Thyroid gland (tissue), 4 donors: Measurements from ENCODE around the gene NOPCHAP1. TPM values are rescaled to one million over a fixed set of nuclear protein-coding genes. Genes with fewer than 3 reads are reported as not detected.
"Not testable (repeated sequence)": the region's sequence is repeated elsewhere in the genome, so short reads cannot be mapped to it uniquely, and the experiment has no call there.

Experiments
- DNase-seq, 2 donors: peaks; one replicate each; pipeline ENCODE4 v3.0.0-alpha.2; 2019
- H3K27ac ChIP-seq, 3 donors: fragments of 200-600 bp; sonication (generic); 1 replicate in 2 of 3; 2 replicates in 1 of 3; pipeline ENCODE4 v1.5.1; 2016 to 2019; ENCODE audit warnings: mild to moderate bottlenecking in 1 of 3, moderate library complexity in 1 of 3
- H3K27me3 ChIP-seq: fragments of 200-600 bp; sonication (generic); one replicate; pipeline ENCODE4 v1.5.1; 2019
- H3K36me3 ChIP-seq, 2 donors: fragments of 200-600 bp; sonication (generic); one replicate each; pipeline ENCODE4 v1.5.1; 2016 to 2019
- H3K4me1 ChIP-seq, 2 donors: fragments of 200-600 bp; sonication (generic); one replicate each; pipeline ENCODE4 v1.5.1; 2017 to 2019
- H3K4me3 ChIP-seq, 3 donors: fragments of 200-600 bp; sonication (generic); replicated peaks in 1 of 3; 1 replicate in 2 of 3; 2 replicates in 1 of 3; pipeline ENCODE4 v1.5.1; 2016; ENCODE audit warnings: mild to moderate bottlenecking in 1 of 3
- H3K9me3 ChIP-seq: fragments of 200-600 bp; sonication (generic); one replicate; pipeline ENCODE4 v1.5.1; 2017
- POLR2A ChIP-seq, 2 donors: fragments of 450-650 bp; IDR thresholded peaks; one replicate each; pipeline ENCODE4 v1.6.1; 2017; ENCODE audit warnings: antibody characterized with exemption in 2 of 2, mild to moderate bottlenecking in 2 of 2, moderate library complexity in 1 of 2
- WGBS, 2 donors: methylation state at CpG; one replicate each; pipeline ENCODE4 v1.1.5; 2017; 5-methylcytosine and 5-hydroxymethylcytosine counted together
- intact Hi-C: fragments of 100-400 bp; cut with DNase I; formaldehyde crosslinking; loops from one replicate; pipeline ENCODE4 v1.15.1; 2023
- total RNA-seq, 4 donors: library from RNA; depleted of rRNA; stranded (reverse); fragments of >200 nt; gene quantifications; one replicate each; pipeline ENCODE4 v1.2.3, GENCODE V29; 2016
- TF ChIP-seq, protein P1 (sequence below), 6 experiments: fragments of 200-600 bp in 3 of 6; fragments of 450-650 bp in 3 of 6; sonication (generic) in 3 of 6; IDR thresholded peaks; one replicate each; pipeline ENCODE4 v1.5.1; 2016 to 2019; ENCODE audit warnings: antibody characterized with exemption in 6 of 6, mild to moderate bottlenecking in 2 of 6, inconsistent platforms in 1 of 6, moderate library complexity in 1 of 6

The NOPCHAP1 gene
- total RNA-seq, 4 donors from 2014 or later, result 6.2 to 13.9 (median 10.6) TPM

DNA sequence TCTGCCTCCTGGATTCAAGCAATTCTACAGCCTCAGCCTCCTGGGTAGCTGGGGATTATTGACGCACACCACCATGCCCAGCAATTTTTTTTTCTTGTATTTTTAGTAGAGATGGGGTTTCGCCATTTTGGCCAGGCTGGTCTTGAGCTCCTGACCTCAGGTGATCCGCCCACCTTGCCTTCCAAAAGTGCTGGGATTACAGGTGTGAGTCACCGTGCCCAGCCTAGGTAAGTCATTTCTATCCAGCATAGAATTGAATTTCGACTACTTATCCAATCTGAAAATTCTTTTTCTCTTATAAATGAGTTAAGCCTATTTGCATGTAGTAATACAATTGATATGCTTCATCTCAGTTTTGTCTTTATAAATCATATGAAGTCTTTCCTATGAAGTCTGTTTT lies 12.9 kb upstream of the NOPCHAP1 start:
- no peak overlapping the region for H3K27ac ChIP-seq
- no peaks in the 10 kb centered on the region for H3K27me3 ChIP-seq
- H3K9me3 ChIP-seq, result no peaks in the 10 kb centered on the region
- H3K4me3 ChIP-seq, result no peak overlapping the region
- 94 to 95% methylated on average over 5 of the region's 5 CpGs for WGBS, 2 donors
- H3K36me3 ChIP-seq, result no peaks in the 10 kb centered on the region
- intact Hi-C loops, result no loop called here
- no peaks in the 10 kb centered on the region for H3K4me1 ChIP-seq
- no peak for TF ChIP-seq POLR2A (IDR thresholded peaks at IDR 0.05)
- TF ChIP-seq, protein P1, sequence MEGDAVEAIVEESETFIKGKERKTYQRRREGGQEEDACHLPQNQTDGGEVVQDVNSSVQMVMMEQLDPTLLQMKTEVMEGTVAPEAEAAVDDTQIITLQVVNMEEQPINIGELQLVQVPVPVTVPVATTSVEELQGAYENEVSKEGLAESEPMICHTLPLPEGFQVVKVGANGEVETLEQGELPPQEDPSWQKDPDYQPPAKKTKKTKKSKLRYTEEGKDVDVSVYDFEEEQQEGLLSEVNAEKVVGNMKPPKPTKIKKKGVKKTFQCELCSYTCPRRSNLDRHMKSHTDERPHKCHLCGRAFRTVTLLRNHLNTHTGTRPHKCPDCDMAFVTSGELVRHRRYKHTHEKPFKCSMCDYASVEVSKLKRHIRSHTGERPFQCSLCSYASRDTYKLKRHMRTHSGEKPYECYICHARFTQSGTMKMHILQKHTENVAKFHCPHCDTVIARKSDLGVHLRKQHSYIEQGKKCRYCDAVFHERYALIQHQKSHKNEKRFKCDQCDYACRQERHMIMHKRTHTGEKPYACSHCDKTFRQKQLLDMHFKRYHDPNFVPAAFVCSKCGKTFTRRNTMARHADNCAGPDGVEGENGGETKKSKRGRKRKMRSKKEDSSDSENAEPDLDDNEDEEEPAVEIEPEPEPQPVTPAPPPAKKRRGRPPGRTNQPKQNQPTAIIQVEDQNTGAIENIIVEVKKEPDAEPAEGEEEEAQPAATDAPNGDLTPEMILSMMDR (IDR thresholded peaks at IDR 0.05), result no peak
- no peak for DNase-seq

DNA sequence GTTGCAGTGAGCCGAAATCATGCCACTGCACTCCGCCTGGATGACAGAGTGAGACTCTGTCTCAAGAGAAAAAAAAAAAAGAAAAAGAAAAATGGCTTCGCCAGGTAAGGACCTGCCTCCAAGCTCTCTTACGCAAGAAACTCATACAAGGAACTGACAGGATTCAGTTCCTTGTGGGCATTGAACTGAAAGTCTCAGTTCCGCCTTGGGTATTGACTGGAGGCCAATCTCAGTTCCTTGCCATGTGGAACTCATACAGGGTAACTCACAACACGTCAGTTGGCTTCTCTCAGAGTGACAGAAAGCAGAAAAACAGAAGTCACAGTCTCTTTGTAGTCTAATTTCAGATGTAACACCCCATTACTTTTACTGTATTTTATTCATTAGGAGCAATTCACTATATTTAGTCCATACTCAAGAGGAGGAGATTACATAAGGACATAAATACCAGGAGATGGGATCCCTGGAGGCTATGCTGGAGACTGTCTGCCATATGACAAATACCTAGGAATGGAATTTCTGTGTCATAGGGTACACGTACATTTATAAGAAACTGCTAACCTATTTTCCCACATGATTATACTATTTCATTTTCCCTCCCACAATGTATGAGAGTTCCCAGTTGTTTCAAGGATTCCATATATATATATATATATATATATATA lies 11.4 kb upstream of the NOPCHAP1 start:
- no peaks in the 10 kb centered on the region for H3K4me1 ChIP-seq
- TF ChIP-seq POLR2A (IDR thresholded peaks at IDR 0.05), result no peak
- TF ChIP-seq, protein P1 (IDR thresholded peaks at IDR 0.05), result no peak
- no peak overlapping the region for H3K4me3 ChIP-seq
- no peaks in the 10 kb centered on the region for H3K27me3 ChIP-seq
- no peaks in the 10 kb centered on the region for H3K9me3 ChIP-seq
- no peak for DNase-seq
- H3K36me3 ChIP-seq, result no peaks in the 10 kb centered on the region
- WGBS, 2 donors, result 87 to 91% methylated on average over 7 of the region's 7 CpGs
- H3K27ac ChIP-seq, result no peak overlapping the region
- intact Hi-C loops, result no loop called here

- TF ChIP-seq POLR2A (IDR thresholded peaks at IDR 0.05), result no peak
- TF ChIP-seq, protein P1 (IDR thresholded peaks at IDR 0.05), result no peak
- H3K36me3 ChIP-seq, result no peaks in the 10 kb centered on the region
- 66 to 73% methylated on average over 4 of the region's 4 CpGs for WGBS, 2 donors
- no peaks in the 10 kb centered on the region for H3K4me1 ChIP-seq
- no peaks in the 10 kb centered on the region for H3K9me3 ChIP-seq
- no peak overlapping the region for H3K4me3 ChIP-seq
- no peak for DNase-seq
- H3K27ac ChIP-seq, result no peak overlapping the region
- intact Hi-C loops, result no loop called here
- H3K27me3 ChIP-seq, result no peaks in the 10 kb centered on the region
These were observed 10.4 kb upstream of the NOPCHAP1 start for GRCh38 chr12:104975587-104976343.

GRCh38 chr12:104976703-104977102 lies 9.4 kb upstream of the NOPCHAP1 start:
- no peak overlapping the region for H3K4me3 ChIP-seq
- no peaks in the 10 kb centered on the region for H3K9me3 ChIP-seq
- no peaks in the 10 kb centered on the region for H3K36me3 ChIP-seq
- TF ChIP-seq, protein P1 (IDR thresholded peaks at IDR 0.05), result peak in 2 of 6 experiments; percentile 13 to 36
- TF ChIP-seq POLR2A (IDR thresholded peaks at IDR 0.05), result no peak
- intact Hi-C loops, result no loop called here
- no peak overlapping the region for H3K27ac ChIP-seq
- H3K27me3 ChIP-seq, result no peaks in the 10 kb centered on the region
- DNase-seq, result peak in 1 of 2 donors; percentile 28
- 66 to 78% methylated on average over 5 to 8 of the region's 8 CpGs for WGBS, 2 donors
- H3K4me1 ChIP-seq, result no peaks in the 10 kb centered on the region

DNA sequence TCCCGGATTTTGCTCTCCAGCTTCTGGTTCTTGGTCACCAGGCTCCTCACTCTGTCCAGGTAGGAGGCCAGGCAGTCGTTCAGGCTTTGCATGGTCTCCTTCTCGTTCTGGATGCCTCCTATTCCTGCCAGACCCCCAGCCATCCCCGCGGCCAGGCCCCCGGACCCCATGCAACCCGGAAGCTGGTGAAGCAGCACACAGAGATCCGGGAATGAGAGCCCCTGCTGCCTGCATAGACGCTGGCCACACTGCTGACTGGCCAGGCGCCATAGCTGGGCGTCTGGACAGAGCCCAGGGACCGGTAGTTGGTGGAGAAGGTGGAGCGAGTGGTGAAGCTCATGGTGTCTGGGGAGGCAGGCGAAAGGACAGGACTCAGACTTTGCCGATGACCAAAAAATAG lies 8.4 kb upstream of the NOPCHAP1 start:
- intact Hi-C loops, H3K27ac ChIP-seq, H3K4me3 ChIP-seq, H3K4me1 ChIP-seq, H3K27me3 ChIP-seq, H3K36me3 ChIP-seq, DNase-seq, H3K9me3 ChIP-seq: not testable (repeated sequence)
- 91 to 94% methylated on average over 9 to 15 of the region's 15 CpGs for WGBS, 2 donors
